GM21717 (cell line): Measurements from ENCODE around the gene NOP16.

ENCODE experiments used
- ATAC-seq: cut with Tn5 transposase; IDR thresholded peaks from one replicate; pipeline ENCODE4 v1.9.1; 2021; ENCODE audit warnings: mild to moderate bottlenecking, moderate library complexity; ENCODE audit not compliant: unreplicated experiment

Gene NOP16, protein sequence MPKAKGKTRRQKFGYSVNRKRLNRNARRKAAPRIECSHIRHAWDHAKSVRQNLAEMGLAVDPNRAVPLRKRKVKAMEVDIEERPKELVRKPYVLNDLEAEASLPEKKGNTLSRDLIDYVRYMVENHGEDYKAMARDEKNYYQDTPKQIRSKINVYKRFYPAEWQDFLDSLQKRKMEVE

DNA sequence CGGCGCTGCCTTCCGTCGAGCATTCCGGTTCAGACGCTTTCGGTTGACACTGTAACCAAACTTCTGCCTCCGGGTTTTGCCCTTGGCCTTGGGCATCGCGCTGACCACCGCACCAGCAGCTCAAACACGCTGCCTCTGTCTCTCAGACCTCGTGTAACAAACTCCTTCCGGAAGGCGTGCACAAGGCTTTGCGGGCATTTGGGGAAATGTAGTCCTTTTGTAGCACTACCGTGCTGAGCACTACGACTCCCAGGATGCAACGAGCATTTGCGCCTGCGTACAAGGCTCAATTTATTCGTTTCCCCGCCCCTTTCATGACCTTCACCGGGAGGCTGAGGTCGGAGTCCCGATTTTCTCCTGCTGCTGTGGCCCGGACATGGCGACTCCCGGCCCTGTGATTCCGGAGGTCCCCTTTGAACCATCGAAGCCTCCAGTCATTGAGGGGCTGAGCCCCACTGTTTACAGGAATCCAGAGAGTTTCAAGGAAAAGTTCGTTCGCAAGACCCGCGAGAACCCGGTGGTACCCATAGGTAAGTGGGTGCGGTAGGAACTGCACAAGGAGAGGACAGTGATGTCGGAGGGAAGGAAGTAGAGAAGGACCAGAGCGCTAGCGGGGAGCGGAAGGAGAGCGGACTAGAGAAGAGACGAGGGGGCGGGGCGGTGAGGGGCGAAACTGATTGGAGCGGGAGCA lies at the start of gene NOP16, which contains the start of gene HIGD2A:
NOP16 (minus strand) TSS at position 155 of the 691 bp plus-strand sequence; CDS start at position 96, 59 bp downstream.
HIGD2A (plus strand) TSS at position 308 of the 691 bp plus-strand sequence; CDS start at position 377, 69 bp downstream.
- ATAC-seq = peak; percentile 86

DNA sequence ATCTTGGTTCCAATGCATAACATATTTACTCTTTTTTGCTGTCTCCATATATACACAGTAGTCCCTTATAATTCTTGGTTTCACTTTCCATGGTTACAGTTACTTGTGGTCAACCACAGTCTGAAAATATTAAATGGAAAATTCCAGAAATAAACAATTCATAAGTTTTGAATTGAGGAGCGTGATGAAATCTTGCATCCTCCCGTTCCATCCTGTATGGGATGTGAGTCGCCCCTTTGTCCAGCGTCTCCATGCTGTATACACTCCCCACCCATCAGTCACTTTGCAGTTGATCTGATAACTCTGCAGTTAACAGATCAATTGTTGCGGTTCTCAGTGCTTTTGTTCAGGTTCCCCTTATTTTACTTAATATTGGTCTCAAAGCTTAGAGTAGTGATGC lies 48.3 kb upstream of the NOP16 start:
- peak; percentile 44 for ATAC-seq

DNA sequence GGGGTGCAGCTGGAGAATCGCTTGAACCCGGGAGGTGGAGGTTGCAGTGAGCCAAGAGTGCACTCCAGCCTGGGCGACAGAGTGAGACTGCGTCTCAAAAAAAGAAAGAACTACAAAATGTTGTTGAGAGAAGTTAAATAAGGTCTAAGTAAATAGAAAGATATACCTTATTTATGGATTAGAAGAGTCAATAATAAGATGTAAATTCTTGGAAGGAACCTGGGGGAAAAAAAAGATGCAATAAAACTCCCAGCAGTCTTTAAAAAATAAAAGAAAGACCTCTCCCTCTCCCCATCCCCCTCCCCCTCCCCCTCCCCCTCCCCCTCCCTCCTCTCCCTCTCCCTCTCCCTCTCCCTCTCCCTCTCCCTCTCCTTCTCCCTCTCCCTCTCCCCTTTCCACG lies 44.3 kb upstream of the NOP16 start:
- no peak for ATAC-seq

DNA sequence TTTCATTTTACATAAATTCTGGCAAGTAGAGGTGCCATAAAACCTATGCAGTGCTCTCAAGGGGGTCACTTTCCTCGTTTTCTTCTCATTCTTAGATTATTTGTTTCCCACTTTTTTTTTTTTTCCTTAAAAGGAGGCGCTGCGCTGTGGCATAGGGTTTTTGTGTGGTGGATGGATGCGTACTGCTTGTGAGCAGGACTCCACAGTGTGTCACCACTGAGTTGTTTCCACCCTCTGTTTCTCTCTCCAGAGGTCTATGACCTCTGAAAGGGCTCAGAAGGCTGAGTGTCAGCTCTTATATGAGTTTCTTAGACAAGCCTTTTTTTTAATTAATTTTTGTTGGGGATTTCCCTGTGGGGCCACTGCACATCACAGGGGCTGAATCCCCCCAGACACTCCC lies 41.6 kb upstream of the NOP16 start:
- ATAC-seq = no peak

DNA sequence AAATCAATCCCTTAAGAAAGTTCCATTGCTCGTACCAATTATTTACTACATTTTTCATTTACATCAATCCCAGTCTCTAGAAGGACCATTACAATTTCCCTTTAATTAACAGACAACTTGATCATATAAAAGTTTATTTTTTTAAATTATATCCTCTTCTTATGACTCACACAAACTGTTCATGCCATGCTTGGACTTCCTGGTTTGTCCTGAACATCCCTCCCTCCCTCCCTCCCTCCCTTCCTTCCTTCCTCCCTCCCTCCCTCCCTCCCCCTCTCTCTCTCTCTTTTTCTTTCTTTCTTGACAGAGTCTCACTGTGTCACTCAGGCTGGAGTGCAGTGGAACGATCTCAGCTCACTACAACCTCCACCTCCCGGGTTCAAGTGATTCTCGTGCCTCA lies 39.6 kb upstream of the NOP16 start:
- ATAC-seq = no peak

DNA sequence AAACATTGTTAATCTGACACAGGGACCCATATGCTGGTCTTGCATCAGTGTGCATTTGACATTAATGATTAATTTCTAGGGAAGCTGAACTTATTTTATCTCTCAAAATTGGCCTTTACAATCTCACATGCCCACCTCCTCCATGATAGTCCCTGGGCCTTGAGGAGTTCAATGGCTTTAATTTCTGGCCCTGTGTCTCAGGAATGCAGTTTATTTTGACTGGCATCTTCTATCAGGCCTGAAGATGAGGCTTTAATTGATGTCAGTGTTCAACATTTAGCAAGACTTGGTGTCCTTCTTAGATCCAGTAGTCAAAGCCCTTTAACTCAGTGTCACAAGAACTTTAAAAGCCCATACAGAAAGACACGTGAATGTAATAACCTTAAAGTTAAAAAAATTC lies 38.5 kb upstream of the NOP16 start:
- no peak for ATAC-seq

DNA sequence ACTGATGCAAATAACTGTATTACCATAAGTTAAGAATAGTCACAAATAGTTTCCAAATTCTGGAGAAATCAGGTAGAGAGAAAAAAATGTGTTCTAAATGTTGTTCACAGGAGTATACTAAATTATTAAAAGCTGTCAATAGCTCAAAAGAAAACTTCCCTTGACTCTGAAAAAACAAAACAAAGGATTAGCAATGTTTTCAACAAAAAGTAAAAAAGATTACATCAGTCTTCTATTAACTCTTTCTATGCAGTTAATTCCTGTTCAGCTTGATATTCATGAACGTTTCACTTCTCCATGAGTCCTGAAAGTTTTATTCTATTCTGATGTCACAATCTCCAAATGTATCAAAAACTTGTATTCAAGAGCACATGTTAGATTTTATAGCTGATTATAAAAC lies 37.4 kb upstream of the NOP16 start:
- ATAC-seq = no peak

DNA sequence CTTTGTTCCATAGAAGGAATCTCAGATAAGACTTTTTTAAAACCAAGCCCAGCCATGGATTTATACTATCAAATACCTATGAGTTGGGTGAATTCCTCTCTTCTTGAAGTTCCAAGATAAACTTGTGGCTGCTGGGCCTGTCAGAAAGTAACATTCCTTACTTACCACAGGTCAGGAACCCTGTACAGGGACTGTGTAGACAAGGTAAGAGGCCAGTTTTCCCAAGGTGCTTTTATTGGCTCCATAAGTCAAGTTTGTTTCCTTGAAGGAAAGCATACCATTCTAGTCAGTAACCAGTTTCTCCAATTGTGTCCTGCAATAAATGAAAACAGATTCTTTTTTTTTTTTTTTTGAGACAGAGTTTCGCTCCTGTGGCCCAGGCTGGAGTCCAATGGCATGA lies 36.7 kb upstream of the NOP16 start:
- ATAC-seq = no peak

DNA sequence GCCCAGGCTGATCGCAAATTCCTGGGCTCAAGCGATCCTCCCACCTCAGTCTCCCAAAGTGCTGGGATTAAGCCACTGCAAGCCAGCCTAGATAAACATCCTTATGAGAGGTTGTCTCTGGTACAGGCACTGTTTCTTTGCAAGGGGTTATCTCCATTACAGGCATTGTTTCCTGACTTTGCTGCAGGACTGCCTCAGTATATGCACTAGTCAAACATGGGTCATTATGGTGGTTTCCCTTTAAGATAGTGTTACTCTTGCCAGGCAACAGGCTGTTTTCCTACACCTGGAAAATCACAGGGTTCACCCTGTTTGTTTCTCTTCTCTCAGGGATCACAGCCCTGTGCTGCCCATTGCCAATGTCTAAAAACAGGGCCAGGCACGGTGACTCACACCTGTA lies 35.8 kb upstream of the NOP16 start:
- ATAC-seq = no peak

DNA sequence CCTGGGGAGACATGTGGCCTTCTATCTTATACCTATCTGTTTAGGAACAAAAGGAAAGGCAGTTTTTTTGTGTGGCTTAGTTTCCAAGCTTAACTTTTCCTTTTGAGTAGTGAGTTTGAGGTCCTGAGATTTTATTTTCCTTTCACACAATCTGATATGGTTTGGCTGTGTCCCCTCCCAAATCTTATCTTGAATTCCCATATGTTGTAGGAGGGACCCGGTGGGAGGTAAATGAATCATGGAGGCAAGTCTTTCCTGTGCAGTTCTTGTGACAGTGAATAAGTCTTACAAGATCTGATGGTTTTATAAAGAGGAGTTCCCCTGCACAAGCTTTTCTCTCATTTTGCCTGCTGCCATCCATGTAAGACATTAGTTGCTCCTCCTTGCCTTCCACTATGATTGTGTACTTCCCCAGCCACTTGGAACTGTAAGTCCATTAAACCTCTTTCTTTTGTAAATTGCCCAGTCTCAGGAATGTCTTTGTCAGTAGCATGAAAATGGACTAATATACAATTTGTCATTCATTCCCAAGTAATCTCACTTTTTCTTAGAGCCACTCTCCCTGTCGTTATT lies 32.7 kb upstream of the NOP16 start:
- ATAC-seq = no peak

DNA sequence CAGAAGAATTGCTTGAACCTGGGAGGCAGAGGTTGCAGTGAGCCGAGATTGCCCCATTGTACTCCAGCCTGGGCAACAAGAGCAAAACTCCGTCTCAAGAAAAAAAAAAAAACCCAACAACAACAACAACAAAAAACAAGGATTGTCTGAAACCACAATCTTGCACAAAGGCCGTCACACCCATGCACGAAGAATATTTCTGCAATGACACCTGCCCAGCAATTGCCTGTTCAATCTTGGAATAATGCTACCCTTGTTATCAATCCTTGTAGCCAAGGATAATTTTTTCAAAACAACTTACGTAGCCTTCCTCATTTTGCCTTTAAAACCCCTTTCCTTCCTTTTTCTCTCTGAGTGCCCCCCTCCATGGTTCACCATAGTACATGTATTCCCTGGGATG lies 31.7 kb upstream of the NOP16 start:
- no peak for ATAC-seq

DNA sequence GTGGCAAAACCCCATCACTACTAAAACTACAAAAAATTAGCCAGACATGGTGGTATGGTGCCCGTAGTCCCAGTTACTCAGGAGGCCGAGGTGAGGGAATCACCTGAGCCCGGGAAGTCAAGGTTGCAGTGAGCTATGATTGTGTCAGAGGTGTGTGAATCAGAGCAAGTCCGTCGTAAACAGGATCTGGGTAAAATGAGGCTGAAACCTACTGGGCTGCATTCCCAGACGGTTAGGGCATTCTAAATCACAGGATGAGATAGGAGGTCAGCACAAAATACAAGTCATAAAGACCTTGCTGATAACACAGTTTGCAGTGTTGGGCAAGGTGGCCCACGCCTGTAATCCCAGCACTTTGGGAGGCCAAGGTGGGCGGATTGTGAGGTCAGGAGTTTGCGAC lies 29.9 kb upstream of the NOP16 start:
- ATAC-seq = no peak

DNA sequence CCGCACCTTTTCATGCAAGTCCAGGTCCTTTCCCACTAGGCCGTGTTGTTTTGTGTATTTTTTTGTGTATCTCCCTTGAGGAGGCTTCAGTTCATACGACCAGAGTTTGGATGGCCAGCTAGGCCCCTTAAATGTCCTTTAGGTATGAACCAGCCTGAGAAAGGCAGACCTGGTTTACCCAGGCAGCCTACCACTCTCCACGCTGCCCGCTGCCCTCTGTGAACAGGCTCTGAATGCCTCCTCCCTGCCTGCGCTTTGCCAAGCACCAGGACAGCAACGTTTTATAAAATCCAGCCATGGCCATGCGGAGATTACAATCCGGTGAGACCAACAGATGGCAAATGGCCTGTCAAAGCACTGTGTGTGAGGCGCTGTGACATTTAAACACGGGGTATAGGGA lies 28.6 kb upstream of the NOP16 start:
- no peak for ATAC-seq

DNA sequence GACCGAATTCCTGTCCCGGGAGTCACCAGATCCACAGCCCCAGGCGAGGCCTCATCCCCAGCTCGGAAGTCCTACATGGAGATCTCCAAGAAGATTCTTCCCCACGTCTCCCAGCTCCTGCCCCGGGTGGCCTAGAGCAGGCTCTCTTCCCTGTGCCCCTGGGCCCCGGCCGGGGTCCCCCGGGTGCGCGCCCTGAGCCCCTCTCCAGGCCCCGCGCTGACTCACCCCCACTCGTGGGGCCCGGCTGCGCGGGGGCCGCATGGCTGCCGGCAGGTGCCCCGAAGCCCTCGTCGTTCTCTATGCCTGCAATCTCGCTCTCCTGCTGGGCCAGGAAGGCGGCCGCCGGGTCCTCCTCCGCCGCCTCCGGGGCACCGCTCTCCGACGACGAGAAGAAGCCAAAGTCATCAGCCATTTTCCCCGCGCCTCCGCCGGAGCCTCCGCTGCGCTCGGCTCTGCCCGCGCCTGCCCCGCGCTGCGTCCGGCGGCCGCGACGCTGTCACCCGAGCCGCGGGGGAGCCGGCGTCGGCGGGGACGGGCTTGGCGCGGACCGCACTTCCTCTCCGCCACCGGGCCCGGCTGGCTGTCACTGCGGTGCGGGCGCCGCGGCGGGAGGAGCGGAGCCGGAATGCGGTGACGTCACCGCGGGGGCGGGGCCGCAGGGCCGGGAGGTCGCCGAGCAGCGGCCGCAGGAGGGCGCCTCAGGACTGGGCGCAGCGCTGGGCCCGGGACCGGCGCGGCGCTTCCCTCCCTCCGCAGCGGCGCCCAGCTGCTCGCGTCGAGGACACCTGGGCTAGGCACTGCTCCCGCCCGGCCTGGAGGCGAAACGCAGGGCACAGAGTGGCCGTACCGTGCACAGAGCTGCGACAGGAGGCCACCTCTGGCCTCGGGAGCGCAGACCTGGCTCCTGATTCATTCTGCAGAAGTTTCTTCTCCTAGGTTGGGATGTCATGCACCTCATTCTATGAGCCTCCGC lies 27.8 kb upstream of the NOP16 start, which contains the start of gene CLTB:
CLTB (minus strand) TSS at position 588 of the 973 bp plus-strand sequence; CDS start at position 412, 176 bp downstream.
- ATAC-seq = peak; percentile 93

DNA sequence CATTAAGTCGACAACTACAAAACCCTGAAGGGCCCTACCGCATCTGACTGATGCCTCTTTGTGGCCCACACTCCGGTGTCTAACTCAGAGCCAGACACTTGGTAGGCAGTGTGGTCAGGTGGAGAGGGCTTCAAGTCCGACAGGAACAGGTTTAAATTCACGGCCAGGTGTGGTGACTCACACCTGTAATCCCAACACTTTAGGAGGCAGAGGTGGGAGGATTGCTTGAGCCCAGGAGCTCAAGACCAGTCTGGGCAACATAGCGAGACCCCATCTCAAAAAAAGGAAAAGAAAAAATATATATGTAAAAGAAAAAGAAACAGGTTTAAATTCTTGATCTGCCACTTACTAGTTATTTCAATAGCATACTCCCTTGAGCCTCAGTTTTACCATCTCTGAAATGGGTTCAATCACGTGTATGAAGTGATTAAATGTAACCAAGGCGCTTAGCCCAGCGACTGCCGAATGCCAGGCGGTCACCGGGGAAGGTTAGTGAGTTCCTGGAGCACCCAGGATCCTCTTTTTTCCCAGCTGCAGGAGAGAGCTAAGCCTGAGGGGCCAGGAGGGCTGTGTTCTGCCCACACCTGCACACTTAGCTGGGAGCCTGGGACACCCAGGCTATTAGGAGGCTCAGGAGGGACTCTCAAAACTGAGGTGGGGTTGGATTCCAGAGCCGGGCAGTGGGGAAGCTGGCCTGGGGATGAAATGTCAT lies 27.0 kb upstream of the NOP16 start:
- peak; percentile 17 for ATAC-seq

DNA sequence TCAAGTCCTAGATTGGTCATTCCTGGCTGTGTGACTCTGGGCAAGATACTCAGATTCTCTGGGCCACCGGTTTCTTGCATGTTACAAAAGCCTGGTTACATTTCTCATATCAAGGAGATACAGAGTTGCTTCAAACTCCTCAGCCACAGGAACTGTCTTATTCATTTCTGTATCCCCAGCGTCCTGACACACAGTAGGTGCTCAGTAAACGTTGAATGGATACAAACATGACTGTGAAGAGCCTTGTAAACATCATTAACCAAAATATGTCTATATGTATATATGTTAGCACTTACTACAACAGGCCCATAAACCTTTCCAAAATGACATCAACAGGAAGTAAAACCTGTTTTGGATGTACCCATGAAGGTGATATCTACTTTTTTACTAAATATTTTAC lies 26.3 kb upstream of the NOP16 start:
- no peak for ATAC-seq

DNA sequence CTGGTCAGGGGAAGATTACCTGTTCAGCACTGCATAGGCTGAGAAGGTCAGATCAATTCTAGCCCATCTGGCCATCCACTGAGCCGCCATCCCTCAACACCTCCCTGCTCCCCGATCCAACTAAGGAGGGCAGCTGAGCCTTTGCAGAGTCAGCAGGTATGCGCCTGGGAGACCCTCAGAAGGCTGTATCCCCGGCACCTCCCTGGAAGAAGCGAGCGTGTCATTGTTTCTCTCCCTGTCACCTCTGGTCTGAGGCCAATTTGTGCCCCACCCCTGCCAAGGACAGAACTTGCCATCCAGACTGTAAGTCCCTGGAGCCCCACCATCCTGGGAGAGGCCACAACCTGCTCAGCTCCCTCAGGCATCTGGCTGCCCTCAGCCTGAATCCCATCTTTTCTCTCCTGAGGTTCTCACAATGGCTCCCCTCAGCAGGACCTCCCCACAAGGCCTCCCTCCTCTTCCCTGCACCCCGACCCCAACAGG lies 25.4 kb upstream of the NOP16 start:
- ATAC-seq = no peak

DNA sequence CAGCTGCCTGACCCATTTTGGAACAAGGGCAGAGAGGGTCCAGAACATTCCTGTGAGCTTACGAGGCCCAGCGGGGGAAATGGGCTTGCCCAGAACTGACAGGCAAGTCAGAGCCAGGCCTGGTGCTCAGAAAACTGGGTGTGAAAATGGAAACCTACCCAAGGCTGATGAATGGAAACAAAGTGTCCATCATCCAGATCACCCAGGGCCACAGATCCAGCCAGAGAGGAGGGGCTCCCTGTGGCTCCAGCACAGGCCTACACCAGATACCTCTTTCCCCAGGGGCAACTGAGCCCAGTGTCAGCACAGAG lies 24.8 kb upstream of the NOP16 start:
- ATAC-seq = no peak

DNA sequence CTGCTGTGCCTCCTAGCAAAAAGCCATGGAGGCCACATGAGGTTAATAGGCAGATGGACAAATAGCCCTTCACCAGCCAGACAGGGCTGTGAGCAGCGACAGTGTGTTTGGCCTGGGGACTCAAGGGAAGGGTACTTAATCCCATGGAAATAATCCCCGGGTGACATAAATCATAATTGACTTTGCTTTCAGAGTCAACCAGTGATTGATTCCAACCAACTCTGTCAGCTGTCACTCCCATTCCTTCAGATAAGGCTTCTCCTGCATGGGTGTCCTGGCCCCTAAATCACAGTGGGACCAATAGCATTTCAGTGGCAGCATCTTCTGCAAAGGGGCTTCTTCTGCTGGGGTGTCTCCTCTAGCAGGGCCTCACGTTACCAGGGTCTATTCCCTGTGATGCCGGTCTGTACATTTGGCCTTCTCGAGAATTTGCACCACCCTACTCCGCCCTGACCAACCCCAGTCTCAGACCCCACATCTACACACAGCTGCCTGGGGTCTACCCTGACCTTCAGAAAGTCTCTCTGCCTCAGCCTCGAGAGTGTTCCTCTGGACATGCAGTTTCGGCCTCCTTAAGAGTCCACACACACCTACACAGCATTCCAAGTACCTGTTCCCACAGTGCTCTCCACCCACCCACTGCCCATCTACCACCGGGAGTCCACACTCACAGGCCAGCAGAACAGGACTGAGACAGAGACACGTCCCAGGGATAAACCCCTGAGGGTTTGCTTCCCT lies 24.3 kb upstream of the NOP16 start:
- no peak for ATAC-seq
